A549 (cell line): ENCODE results near the gene SMARCB1.
A peak's percentile ranks its signal among the peaks of the same experiment; 100 is the strongest.

Experiments used
- JUN ChIP-seq, 2 experiments: fragments of >200 bp; sonication (Bioruptor Twin); formaldehyde crosslinking; IDR thresholded peaks; 2 replicates in 1 of 2; 3 replicates in 1 of 2; pipeline ENCODE4 v1.6.1; 2016 to 2017
- MAZ ChIP-seq: fragments of 150-350 bp; IDR thresholded peaks from 2 replicates; pipeline ENCODE4 v1.6.1; 2014; ENCODE audit warnings: antibody characterized with exemption, low read depth, low read length, borderline replicate concordance
- TF ChIP-seq, protein P1 (sequence below): fragments of >200 bp; sonication (Bioruptor Twin); formaldehyde crosslinking; IDR thresholded peaks from 3 replicates; pipeline ENCODE4 v1.5.1; 2016

DNA sequence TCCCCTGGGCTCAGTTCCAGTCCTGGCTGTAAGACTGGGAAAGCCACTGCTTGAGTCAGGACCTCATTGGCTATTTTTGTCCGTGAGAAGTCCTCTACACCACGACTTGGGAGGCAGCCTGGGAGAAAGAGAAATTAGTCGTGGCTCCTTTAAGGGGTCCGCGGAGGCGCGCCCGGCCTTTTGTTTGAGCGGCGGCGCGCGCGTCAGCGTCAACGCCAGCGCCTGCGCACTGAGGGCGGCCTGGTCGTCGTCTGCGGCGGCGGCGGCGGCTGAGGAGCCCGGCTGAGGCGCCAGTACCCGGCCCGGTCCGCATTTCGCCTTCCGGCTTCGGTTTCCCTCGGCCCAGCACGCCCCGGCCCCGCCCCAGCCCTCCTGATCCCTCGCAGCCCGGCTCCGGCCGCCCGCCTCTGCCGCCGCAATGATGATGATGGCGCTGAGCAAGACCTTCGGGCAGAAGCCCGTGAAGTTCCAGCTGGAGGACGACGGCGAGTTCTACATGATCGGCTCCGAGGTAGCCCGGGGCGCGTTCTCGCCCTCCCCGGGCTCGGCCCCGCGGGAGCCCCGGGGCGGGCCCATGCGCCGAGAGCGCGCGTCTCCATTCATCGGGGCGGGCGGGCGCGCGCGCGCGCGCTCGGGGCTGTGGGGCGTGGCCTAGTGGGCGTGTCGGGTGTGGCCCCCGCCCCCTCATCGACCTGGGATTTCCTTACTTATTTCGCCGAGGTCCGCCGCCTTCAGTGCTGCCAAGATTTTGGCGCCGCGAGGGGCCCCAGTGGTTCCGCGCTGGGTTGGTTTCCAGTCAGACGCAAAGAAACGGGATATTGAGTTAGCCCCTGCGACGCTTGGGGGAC is at the start of gene SMARCB1:
- TF ChIP-seq, protein P1, sequence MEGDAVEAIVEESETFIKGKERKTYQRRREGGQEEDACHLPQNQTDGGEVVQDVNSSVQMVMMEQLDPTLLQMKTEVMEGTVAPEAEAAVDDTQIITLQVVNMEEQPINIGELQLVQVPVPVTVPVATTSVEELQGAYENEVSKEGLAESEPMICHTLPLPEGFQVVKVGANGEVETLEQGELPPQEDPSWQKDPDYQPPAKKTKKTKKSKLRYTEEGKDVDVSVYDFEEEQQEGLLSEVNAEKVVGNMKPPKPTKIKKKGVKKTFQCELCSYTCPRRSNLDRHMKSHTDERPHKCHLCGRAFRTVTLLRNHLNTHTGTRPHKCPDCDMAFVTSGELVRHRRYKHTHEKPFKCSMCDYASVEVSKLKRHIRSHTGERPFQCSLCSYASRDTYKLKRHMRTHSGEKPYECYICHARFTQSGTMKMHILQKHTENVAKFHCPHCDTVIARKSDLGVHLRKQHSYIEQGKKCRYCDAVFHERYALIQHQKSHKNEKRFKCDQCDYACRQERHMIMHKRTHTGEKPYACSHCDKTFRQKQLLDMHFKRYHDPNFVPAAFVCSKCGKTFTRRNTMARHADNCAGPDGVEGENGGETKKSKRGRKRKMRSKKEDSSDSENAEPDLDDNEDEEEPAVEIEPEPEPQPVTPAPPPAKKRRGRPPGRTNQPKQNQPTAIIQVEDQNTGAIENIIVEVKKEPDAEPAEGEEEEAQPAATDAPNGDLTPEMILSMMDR: no peak
- TF ChIP-seq JUN (IDR thresholded peaks at IDR 0.05) (peak; percentile 55 to 82; a peak in 4 of 5 replicates), MAZ (no peak)
